GM21381 (cell line): ENCODE measurements around the gene TMEM213.
"Not testable (repeated sequence)": the region's sequence is repeated elsewhere in the genome, so short reads cannot be mapped to it uniquely, and the experiment has no call there.

Experiments
- ATAC-seq: cut with Tn5 transposase; IDR thresholded peaks from one replicate; pipeline ENCODE4 v1.9.1; 2021; ENCODE audit warnings: mild to moderate bottlenecking, moderate library complexity; ENCODE audit not compliant: unreplicated experiment

The TMEM213 gene

GRCh38 chr7:138796038-138796615, 1.7 kb upstream of the TMEM213 start:
- ATAC-seq = no peak

GRCh38 chr7:138797046-138797445, 748 bp upstream of the TMEM213 start:
- not testable (repeated sequence) for ATAC-seq

- ATAC-seq = no peak
These were observed 1.0 kb downstream of the TMEM213 start for GRCh38 chr7:138798836-138799235.

GRCh38 chr7:138799336-138800000, 1.7 kb downstream of the TMEM213 start:
- no peak for ATAC-seq

GRCh38 chr7:138801256-138801655, 3.5 kb downstream of the TMEM213 start:
- no peak for ATAC-seq

GRCh38 chr7:138802706-138803105, 4.9 kb downstream of the TMEM213 start:
- no peak for ATAC-seq

GRCh38 chr7:138804618-138805017, 6.8 kb downstream of the TMEM213 start:
- ATAC-seq = no peak

GRCh38 chr7:138809346-138809745, 11.6 kb downstream of the TMEM213 start:
- ATAC-seq = no peak

GRCh38 chr7:138811327-138811726, 13.5 kb downstream of the TMEM213 start:
- not testable (repeated sequence) for ATAC-seq

GRCh38 chr7:138813945-138814344, 16.2 kb downstream of the TMEM213 start:
- no peak for ATAC-seq

- no peak for ATAC-seq
These were observed 17.1 kb downstream of the TMEM213 start for GRCh38 chr7:138814816-138815332.

- ATAC-seq = no peak
These were observed 18.9 kb downstream of the TMEM213 start for GRCh38 chr7:138816650-138817049.

GRCh38 chr7:138819625-138820024, 21.8 kb downstream of the TMEM213 start:
- ATAC-seq = no peak

- no peak for ATAC-seq
These were observed 24.1 kb downstream of the TMEM213 start for GRCh38 chr7:138821912-138822311.

GRCh38 chr7:138822867-138823535, 25.2 kb downstream of the TMEM213 start:
- ATAC-seq = no peak

GRCh38 chr7:138825049-138825721, 27.4 kb downstream of the TMEM213 start:
- no peak for ATAC-seq

- ATAC-seq = no peak
These were observed 30.5 kb downstream of the TMEM213 start for GRCh38 chr7:138828302-138828701.

- no peak for ATAC-seq
These were observed 31.5 kb downstream of the TMEM213 start for GRCh38 chr7:138829335-138829734.

- no peak for ATAC-seq
These were observed 35.2 kb downstream of the TMEM213 start for GRCh38 chr7:138832966-138833365.

GRCh38 chr7:138833596-138833995, 35.8 kb downstream of the TMEM213 start:
- ATAC-seq = no peak

- ATAC-seq = no peak
These were observed 36.8 kb downstream of the TMEM213 start for GRCh38 chr7:138834583-138834982.
